ENCODE results near the gene TPSB2. TPM values are rescaled to one million over a fixed set of nuclear protein-coding genes. Genes with fewer than 3 reads are reported as not detected.

TPSB2 gene
- total and polyA plus RNA-seq, 9 of the 15 experiments (the other 6 are each of a cell fraction or from before 2014, with no cell fraction given): 0.18 TPM; not detected in 8

GRCh38 chr16:1194665-1195392 is 35.2 kb downstream of the TPSB2 start (continued):
- TF ChIP-seq ZBTB40 (IDR thresholded peaks at IDR 0.05): no peak
- no peak for TF ChIP-seq ZBTB40 (CRISPR knock-in tag; IDR thresholded peaks at IDR 0.05)
- no peak for TF ChIP-seq HNRNPK (IDR thresholded peaks at IDR 0.05; ENCODE audit: low read depth, low read length, poor library complexity, severe bottlenecking)
- TF ChIP-seq E2F6 (IDR thresholded peaks at IDR 0.05; ENCODE audit: borderline replicate concordance in 1 of 2, extremely low read depth in 1 of 2, insufficient read depth in 1 of 2, insufficient read length in 1 of 2, low read depth in 1 of 2, low read length in 1 of 2, poor library complexity in 1 of 2, severe bottlenecking in 1 of 2): no peak
- no peak for TF ChIP-seq BCLAF1 (IDR thresholded peaks at IDR 0.05; ENCODE audit: borderline replicate concordance in 1 of 2, control insufficient read depth in 1 of 2, low read depth in 2 of 2, low read length in 1 of 2)
- TF ChIP-seq PCBP1 (IDR thresholded peaks at IDR 0.05; ENCODE audit: low read depth, low read length, poor library complexity, severe bottlenecking): peak; percentile 67
- no peak for TF ChIP-seq HNRNPLL (IDR thresholded peaks at IDR 0.05; ENCODE audit: low read depth, low read length, poor library complexity, severe bottlenecking)
- no peak for TF ChIP-seq ZBED1 (IDR thresholded peaks at IDR 0.05)
- no peak for TF ChIP-seq PKNOX1 (IDR thresholded peaks at IDR 0.05)
- no peak for TF ChIP-seq TBP (optimal IDR thresholded peaks at IDR 0.05; ENCODE audit: low read depth, low read length)
- TF ChIP-seq HNRNPUL1 (IDR thresholded peaks at IDR 0.05; ENCODE audit: low read length): no peak
- no peak for TF ChIP-seq RBM39 (optimal IDR thresholded peaks at IDR 0.05; ENCODE audit: low read depth, low read length)

All from K562 (cell line).